AG09309 (cell line): Measurements from ENCODE around the gene ZNF648.
"Not testable (repeated sequence)": the region's sequence is repeated elsewhere in the genome, so short reads cannot be mapped to it uniquely, and the experiment has no call there.

Experiments used
- DNase-seq: peaks from one replicate; pipeline ENCODE4 v3.0.0-alpha.2; 2010; ENCODE audit warnings: low read depth
- H3K4me3 ChIP-seq: 2 replicates; pipeline ENCODE4 v1.5.1; 2011; ENCODE audit warnings: mild to moderate bottlenecking, low read depth, low read length, moderate library complexity; ENCODE audit not compliant: control insufficient read depth
- TF ChIP-seq, protein P1 (sequence below): IDR thresholded peaks from 2 replicates; pipeline ENCODE4 v1.5.1; 2011; ENCODE audit warnings: mild to moderate bottlenecking, low read depth, low read length, inconsistent platforms; ENCODE audit not compliant: insufficient read depth, control insufficient read depth; ENCODE audit errors: missing control alignments

The ZNF648 gene

DNA sequence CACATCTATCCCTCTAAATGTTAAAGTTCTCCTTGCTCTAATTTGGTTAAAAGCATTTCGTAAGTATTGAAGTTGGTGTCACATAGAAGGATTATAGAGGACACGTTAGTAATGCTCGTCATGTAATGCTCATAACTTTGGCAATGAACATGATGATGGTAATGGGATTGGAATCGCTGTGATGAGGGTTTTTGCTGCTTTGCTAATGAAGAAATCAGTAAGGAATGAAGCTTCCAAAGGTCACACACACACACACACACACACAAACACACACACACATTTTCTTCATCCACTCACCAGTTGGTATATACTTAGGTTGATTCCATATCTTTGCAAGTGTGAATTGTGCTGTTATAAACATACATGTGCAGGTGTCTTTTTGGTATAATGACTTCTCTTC is 36.8 kb upstream of the ZNF648 start:
- no peak for DNase-seq
- no peak overlapping the region for H3K4me3 ChIP-seq
- TF ChIP-seq, protein P1, sequence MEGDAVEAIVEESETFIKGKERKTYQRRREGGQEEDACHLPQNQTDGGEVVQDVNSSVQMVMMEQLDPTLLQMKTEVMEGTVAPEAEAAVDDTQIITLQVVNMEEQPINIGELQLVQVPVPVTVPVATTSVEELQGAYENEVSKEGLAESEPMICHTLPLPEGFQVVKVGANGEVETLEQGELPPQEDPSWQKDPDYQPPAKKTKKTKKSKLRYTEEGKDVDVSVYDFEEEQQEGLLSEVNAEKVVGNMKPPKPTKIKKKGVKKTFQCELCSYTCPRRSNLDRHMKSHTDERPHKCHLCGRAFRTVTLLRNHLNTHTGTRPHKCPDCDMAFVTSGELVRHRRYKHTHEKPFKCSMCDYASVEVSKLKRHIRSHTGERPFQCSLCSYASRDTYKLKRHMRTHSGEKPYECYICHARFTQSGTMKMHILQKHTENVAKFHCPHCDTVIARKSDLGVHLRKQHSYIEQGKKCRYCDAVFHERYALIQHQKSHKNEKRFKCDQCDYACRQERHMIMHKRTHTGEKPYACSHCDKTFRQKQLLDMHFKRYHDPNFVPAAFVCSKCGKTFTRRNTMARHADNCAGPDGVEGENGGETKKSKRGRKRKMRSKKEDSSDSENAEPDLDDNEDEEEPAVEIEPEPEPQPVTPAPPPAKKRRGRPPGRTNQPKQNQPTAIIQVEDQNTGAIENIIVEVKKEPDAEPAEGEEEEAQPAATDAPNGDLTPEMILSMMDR = no peak

DNA sequence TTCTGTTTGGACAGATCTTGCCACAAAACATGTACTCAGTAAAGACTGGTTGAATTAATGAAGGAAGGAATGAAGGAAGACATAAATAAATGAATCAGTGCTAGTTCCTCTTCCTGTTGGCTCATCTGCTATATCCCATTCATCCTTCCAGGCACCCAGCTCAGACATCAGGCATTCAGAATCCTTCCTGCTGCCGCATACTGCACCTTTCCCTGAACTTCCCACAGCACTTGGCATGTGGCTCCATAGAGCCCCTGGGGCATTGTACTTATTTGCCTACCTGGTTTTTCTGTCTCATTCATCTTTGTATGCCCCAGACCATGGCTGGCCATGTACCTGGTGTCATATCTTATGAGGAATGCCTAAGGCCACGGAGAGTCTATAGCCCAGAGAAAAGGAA is 34.4 kb upstream of the ZNF648 start:
- TF ChIP-seq, protein P1 = no peak
- H3K4me3 ChIP-seq = no peak overlapping the region
- DNase-seq = no peak

DNA sequence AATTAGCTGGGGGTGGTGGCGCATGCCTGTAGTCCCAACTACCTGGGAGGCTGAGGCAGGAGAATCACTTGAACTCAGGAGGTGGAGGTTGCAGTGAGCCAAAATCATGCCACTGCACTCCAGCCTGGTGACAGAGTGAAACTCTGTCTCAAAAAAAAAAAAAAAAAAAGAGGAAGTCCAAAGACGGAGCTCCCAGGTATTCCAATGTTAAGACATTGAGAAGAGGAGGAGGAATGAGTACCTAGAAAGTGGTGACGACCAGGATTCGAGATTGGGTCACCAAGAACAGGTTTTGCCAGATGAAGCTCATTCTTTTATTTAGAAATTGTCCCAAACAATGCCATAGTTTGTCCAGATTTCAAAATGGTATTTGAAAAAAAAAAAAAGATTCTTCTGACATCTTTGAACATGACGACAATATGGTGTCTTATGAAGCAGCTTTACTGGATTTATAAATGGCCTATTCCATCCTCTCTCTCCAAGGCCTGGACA is 33.0 kb upstream of the ZNF648 start:
- H3K4me3 ChIP-seq, DNase-seq: not testable (repeated sequence)

DNA sequence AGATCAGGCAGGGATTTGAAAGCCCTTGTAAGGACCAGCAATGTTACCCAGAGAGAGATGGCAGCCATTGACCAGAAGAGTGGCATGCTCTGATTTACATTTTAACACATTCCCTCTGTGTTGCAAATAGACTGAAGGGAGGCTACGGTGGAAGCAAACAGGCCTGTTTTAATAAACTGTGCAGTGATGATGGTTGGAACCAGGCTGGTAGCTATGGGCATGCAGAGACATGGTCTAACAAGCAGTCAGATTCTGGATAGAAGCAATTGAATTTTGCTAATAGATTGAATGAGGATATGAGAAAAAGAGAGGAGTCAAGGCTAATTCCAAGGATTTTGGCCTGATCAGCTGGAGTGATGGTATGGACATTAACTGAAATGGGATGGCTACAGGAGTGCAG is 32.3 kb upstream of the ZNF648 start:
- no peak for DNase-seq
- TF ChIP-seq, protein P1 = no peak
- H3K4me3 ChIP-seq = no peak overlapping the region

DNA sequence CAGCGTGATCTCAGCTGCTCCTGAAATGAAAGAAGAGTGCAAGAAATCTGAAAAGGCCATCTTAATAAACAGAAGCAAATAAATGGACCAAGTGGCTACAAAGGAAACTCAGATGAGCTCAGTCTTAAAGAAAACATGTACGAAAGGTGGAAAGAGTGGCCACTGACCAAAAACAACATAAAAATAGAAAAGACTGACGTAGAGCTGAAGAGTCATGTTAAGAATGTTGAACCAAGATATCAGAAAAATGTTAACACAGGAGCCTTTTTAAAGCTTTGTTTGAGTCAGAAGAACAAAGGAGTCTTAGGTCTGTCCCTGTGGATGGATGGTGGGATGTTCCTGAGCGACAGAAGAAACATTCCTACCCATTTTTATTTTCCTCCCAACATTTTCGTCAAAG is 30.8 kb upstream of the ZNF648 start:
- TF ChIP-seq, protein P1 = no peak
- no peak for DNase-seq
- no peak overlapping the region for H3K4me3 ChIP-seq

DNA sequence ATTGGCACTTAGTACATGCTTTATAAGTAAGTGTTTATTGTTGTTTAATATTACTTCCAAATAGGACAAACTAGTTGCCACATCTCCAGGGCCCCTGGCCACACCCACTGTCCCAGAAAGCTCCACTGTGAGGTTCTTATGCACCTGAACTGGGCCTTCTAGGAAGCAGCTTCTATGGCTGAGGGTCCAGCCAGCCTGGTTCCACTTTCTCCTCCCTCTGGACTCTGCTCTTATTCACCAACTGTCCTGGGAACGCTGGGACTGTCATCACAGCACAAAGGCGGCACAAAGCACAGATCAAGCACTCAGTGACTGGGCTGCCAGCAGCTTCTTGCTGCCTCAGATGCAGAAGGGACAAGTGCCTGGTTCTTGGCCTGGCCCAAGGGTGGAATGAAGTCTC is 29.6 kb upstream of the ZNF648 start:
- H3K4me3 ChIP-seq = no peak overlapping the region
- TF ChIP-seq, protein P1 = no peak
- DNase-seq = no peak

DNA sequence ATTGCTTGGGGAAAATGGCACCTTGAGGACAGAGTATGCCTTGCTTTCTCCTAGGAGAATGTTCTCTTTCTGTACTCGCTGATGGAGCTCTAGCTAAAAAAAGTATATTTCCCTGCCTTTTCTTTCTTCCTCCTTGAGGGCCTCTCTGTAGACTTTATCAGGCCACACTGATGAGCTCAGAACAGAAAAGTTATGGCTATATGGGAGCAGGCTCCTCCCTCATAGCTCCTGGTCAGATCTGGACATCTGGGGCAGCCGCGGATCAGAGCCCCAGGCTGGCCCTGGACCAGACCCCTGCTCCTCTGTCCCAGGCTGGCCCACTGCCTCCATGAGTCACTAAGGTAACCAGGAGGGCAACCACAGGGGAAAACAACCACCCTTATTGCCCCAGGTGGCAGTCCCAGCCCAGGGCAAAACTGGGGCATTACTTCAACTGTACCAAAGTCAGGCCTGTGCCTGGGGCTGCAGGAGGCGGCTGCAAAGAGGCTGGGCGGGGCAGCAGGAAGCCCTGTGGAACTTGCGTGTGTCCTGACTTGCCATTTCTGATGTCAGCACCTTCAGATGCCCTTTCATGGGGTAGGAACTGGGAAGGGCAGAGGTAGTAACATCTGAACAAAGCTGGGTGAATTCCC is 26.3 kb upstream of the ZNF648 start:
- TF ChIP-seq, protein P1 = no peak
- DNase-seq = no peak
- no peak overlapping the region for H3K4me3 ChIP-seq
